ENCODE data around the gene CAPN1. TPM values are rescaled to one million over a fixed set of nuclear protein-coding genes. Genes with fewer than 3 reads are reported as not detected.
A peak's percentile ranks its signal among the peaks of the same experiment; 100 is the strongest.

The CAPN1 gene
- polyA plus RNA-seq, 1 donor: 106 TPM

GRCh38 chr11:65189191-65189590 is 7.5 kb downstream of the CAPN1 start:
- peaks cover 73% of the 10 kb centered on the region for H3K36me3 ChIP-seq (ENCODE audit: control insufficient read depth, insufficient read depth, low read length)
- 74% methylated on average over 6 of the region's 10 CpGs for WGBS (ENCODE audit: insufficient coverage, low lambda C conversion rate)
- no peak overlapping the region for H3K27ac ChIP-seq (ENCODE audit: low read length)
- DNase-seq: no peak
- no peak overlapping the region for H3K4me3 ChIP-seq (ENCODE audit: low read length)
- H3K9me3 ChIP-seq (ENCODE audit: control insufficient read depth, low read depth, low read length): no peaks in the 10 kb centered on the region
- H3K27me3 ChIP-seq (ENCODE audit: control insufficient read depth, insufficient read depth, low read length): no peaks in the 10 kb centered on the region
- peaks cover under 1% of the 10 kb centered on the region for H3K4me1 ChIP-seq (ENCODE audit: control insufficient read depth, insufficient read depth, low read length)

- no peaks in the 10 kb centered on the region for H3K27me3 ChIP-seq (ENCODE audit: control insufficient read depth, insufficient read depth, low read length)
- WGBS (ENCODE audit: insufficient coverage, low lambda C conversion rate): 100% methylated on average over 1 of the region's 2 CpGs
- H3K9me3 ChIP-seq (ENCODE audit: control insufficient read depth, low read depth, low read length): no peaks in the 10 kb centered on the region
- no peak overlapping the region for H3K27ac ChIP-seq (ENCODE audit: low read length)
- H3K4me3 ChIP-seq (ENCODE audit: low read length): no peak overlapping the region
- no peaks in the 10 kb centered on the region for H3K4me1 ChIP-seq (ENCODE audit: control insufficient read depth, insufficient read depth, low read length)
- peaks cover 43% of the 10 kb centered on the region for H3K36me3 ChIP-seq (ENCODE audit: control insufficient read depth, insufficient read depth, low read length)
- no peak for DNase-seq
Observed at GRCh38 chr11:65194564-65194963, 12.8 kb downstream of the CAPN1 start.

GRCh38 chr11:65204143-65204542 is 22.4 kb downstream of the CAPN1 start:
- Histone ChIP-seq H3K27me3 (ENCODE audit: control insufficient read depth, insufficient read depth, low read length) (no peaks in the 10 kb centered on the region), H3K4me1 (ENCODE audit: control insufficient read depth, insufficient read depth, low read length) (peaks cover 4% of the 10 kb centered on the region), H3K36me3 (ENCODE audit: control insufficient read depth, insufficient read depth, low read length) (peaks cover 58% of the 10 kb centered on the region), H3K4me3 (ENCODE audit: low read length) (no peak overlapping the region), H3K9me3 (ENCODE audit: control insufficient read depth, low read depth, low read length) (no peaks in the 10 kb centered on the region), H3K27ac (ENCODE audit: low read length) (no peak overlapping the region)
- WGBS (ENCODE audit: insufficient coverage, low lambda C conversion rate): no CpG with 5 or more reads among the region's 15 CpGs
- no peak for DNase-seq

- peaks cover 62% of the 10 kb centered on the region for H3K36me3 ChIP-seq (ENCODE audit: control insufficient read depth, insufficient read depth, low read length)
- DNase-seq: peak in 1 of 2 donors; percentile 29
- no CpG with 5 or more reads among the region's 38 CpGs for WGBS (ENCODE audit: insufficient coverage, low lambda C conversion rate)
Observed at GRCh38 chr11:65204646-65205601, 23.2 kb downstream of the CAPN1 start.

GRCh38 chr11:65205602-65205967 is 23.9 kb downstream of the CAPN1 start:
- no peaks in the 10 kb centered on the region for H3K9me3 ChIP-seq (ENCODE audit: control insufficient read depth, low read depth, low read length)
- no peak overlapping the region for H3K4me3 ChIP-seq (ENCODE audit: low read length)
- peaks cover 12% of the 10 kb centered on the region for H3K4me1 ChIP-seq (ENCODE audit: control insufficient read depth, insufficient read depth, low read length)
- no CpG with 5 or more reads among the region's 3 CpGs for WGBS (ENCODE audit: insufficient coverage, low lambda C conversion rate)
- no peak for DNase-seq
- no peak overlapping the region for H3K27ac ChIP-seq (ENCODE audit: low read length)
- no peaks in the 10 kb centered on the region for H3K27me3 ChIP-seq (ENCODE audit: control insufficient read depth, insufficient read depth, low read length)
- H3K36me3 ChIP-seq (ENCODE audit: control insufficient read depth, insufficient read depth, low read length): peaks cover 66% of the 10 kb centered on the region

More at GRCh38 chr11:65204646-65205601, 23.2 kb downstream of the CAPN1 start:
- H3K4me3 ChIP-seq (ENCODE audit: low read length): no peak overlapping the region
- H3K27ac ChIP-seq (ENCODE audit: low read length): no peak overlapping the region
- no peaks in the 10 kb centered on the region for H3K27me3 ChIP-seq (ENCODE audit: control insufficient read depth, insufficient read depth, low read length)
- peaks cover 8% of the 10 kb centered on the region for H3K4me1 ChIP-seq (ENCODE audit: control insufficient read depth, insufficient read depth, low read length)
- no peaks in the 10 kb centered on the region for H3K9me3 ChIP-seq (ENCODE audit: control insufficient read depth, low read depth, low read length)

GRCh38 chr11:65206441-65206841 is 24.7 kb downstream of the CAPN1 start:
- no peak overlapping the region for H3K4me3 ChIP-seq (ENCODE audit: low read length)
- DNase-seq: no peak
- H3K36me3 ChIP-seq (ENCODE audit: control insufficient read depth, insufficient read depth, low read length): peaks cover 72% of the 10 kb centered on the region
- H3K9me3 ChIP-seq (ENCODE audit: control insufficient read depth, low read depth, low read length): no peaks in the 10 kb centered on the region
- H3K4me1 ChIP-seq (ENCODE audit: control insufficient read depth, insufficient read depth, low read length): peaks cover 20% of the 10 kb centered on the region
- WGBS (ENCODE audit: insufficient coverage, low lambda C conversion rate): no CpG with 5 or more reads among the region's 17 CpGs
- no peaks in the 10 kb centered on the region for H3K27me3 ChIP-seq (ENCODE audit: control insufficient read depth, insufficient read depth, low read length)
- no peak overlapping the region for H3K27ac ChIP-seq (ENCODE audit: low read length)

GRCh38 chr11:65206901-65207300 is 25.2 kb downstream of the CAPN1 start:
- Histone ChIP-seq H3K9me3 (ENCODE audit: control insufficient read depth, low read depth, low read length) (no peaks in the 10 kb centered on the region), H3K27ac (ENCODE audit: low read length) (no peak overlapping the region), H3K4me1 (ENCODE audit: control insufficient read depth, insufficient read depth, low read length) (peaks cover 25% of the 10 kb centered on the region), H3K4me3 (ENCODE audit: low read length) (no peak overlapping the region), H3K36me3 (ENCODE audit: control insufficient read depth, insufficient read depth, low read length) (peaks cover 74% of the 10 kb centered on the region), H3K27me3 (ENCODE audit: control insufficient read depth, insufficient read depth, low read length) (no peaks in the 10 kb centered on the region)
- DNase-seq: no peak
- WGBS (ENCODE audit: insufficient coverage, low lambda C conversion rate): no CpG with 5 or more reads among the region's 7 CpGs

- Histone ChIP-seq H3K27me3 (ENCODE audit: control insufficient read depth, insufficient read depth, low read length) (no peaks in the 10 kb centered on the region), H3K27ac (ENCODE audit: low read length) (no peak overlapping the region), H3K4me1 (ENCODE audit: control insufficient read depth, insufficient read depth, low read length) (peaks cover 35% of the 10 kb centered on the region), H3K9me3 (ENCODE audit: control insufficient read depth, low read depth, low read length) (no peaks in the 10 kb centered on the region), H3K4me3 (ENCODE audit: low read length) (no peak overlapping the region), H3K36me3 (ENCODE audit: control insufficient read depth, insufficient read depth, low read length) (peaks cover 72% of the 10 kb centered on the region)
- DNase-seq: no peak
- WGBS (ENCODE audit: insufficient coverage, low lambda C conversion rate): no CpG with 5 or more reads among the region's 16 CpGs
Observed at GRCh38 chr11:65207918-65208784, 26.4 kb downstream of the CAPN1 start.

- H3K4me3 ChIP-seq (ENCODE audit: low read length): no peak overlapping the region
- 35% methylated on average over 2 of the region's 13 CpGs for WGBS (ENCODE audit: insufficient coverage, low lambda C conversion rate)
- H3K9me3 ChIP-seq (ENCODE audit: control insufficient read depth, low read depth, low read length): no peaks in the 10 kb centered on the region
- H3K4me1 ChIP-seq (ENCODE audit: control insufficient read depth, insufficient read depth, low read length): peaks cover 41% of the 10 kb centered on the region
- no peak overlapping the region for H3K27ac ChIP-seq (ENCODE audit: low read length)
- H3K36me3 ChIP-seq (ENCODE audit: control insufficient read depth, insufficient read depth, low read length): peaks cover 66% of the 10 kb centered on the region
- peak in 1 of 2 donors; percentile 28 for DNase-seq
- no peaks in the 10 kb centered on the region for H3K27me3 ChIP-seq (ENCODE audit: control insufficient read depth, insufficient read depth, low read length)
Observed at GRCh38 chr11:65208785-65209710, 27.3 kb downstream of the CAPN1 start.

Data from large intestine (tissue), 3 donors.